Measurements from ENCODE around the gene RHOXF2. TPM values are rescaled to one million over a fixed set of nuclear protein-coding genes. Genes with fewer than 3 reads are reported as not detected.
"Not testable (repeated sequence)": the region's sequence is repeated elsewhere in the genome, so short reads cannot be mapped to it uniquely, and the experiment has no call there.

The RHOXF2 gene
- total RNA-seq, 1 experiment from 2014 or later: not detected

GRCh38 chrX:120196626-120197283 is 38.3 kb downstream of the RHOXF2 start:
- H3K79me2 ChIP-seq (ENCODE audit: insufficient read depth, low read length); H2BK20ac ChIP-seq (ENCODE audit: low read depth, low read length, poor library complexity, severe bottlenecking); H3K4me1 ChIP-seq (ENCODE audit: insufficient read depth, low read length); H3K27me3 Mint-ChIP-seq (ENCODE audit: low read depth); H4K8ac ChIP-seq (replicated peaks; ENCODE audit: insufficient read length, low read depth, low read length); H3K36me3 Mint-ChIP-seq (ENCODE audit: insufficient read depth in 1 of 3, low read depth in 3 of 3); H2BK5ac ChIP-seq (ENCODE audit: insufficient read length, low read length); H3K27me3 ChIP-seq (ENCODE audit: insufficient read depth, low read length); H3K4me2 ChIP-seq (ENCODE audit: insufficient read depth, insufficient read length, low read length); H4K5ac ChIP-seq (ENCODE audit: insufficient read length, low read depth, low read length); H2BK12ac ChIP-seq (ENCODE audit: insufficient read length, low read depth, low read length); H4K20me1 ChIP-seq (ENCODE audit: control insufficient read depth, insufficient read depth, insufficient read length); H3K4me1 Mint-ChIP-seq; H4K91ac ChIP-seq (ENCODE audit: insufficient read length, low read depth, low read length); H3K23ac ChIP-seq (ENCODE audit: insufficient read length, low read depth, low read length); H3K27ac Mint-ChIP-seq; H3K27ac ChIP-seq (ENCODE audit: insufficient read length, low read depth, low read length); H3T11ph ChIP-seq (ENCODE audit: low read length); H3K23me2 ChIP-seq (ENCODE audit: insufficient read length, low read depth, low read length, poor library complexity, severe bottlenecking); H3K9ac ChIP-seq (ENCODE audit: extremely low read depth, insufficient read length, low read length); H3K56ac ChIP-seq (ENCODE audit: insufficient read length, low read depth, low read length); H2BK120ac ChIP-seq (ENCODE audit: low read depth, low read length, poor library complexity, severe bottlenecking); H2AFZ ChIP-seq (ENCODE audit: low read length); H3K4ac ChIP-seq (ENCODE audit: low read depth, low read length); H3K79me1 ChIP-seq (ENCODE audit: insufficient read depth, low read depth, low read length, poor library complexity, severe bottlenecking); DNase-seq; H3K14ac ChIP-seq (ENCODE audit: insufficient read depth, low read length); H3K18ac ChIP-seq (ENCODE audit: insufficient read length, low read depth, low read length); H2AK5ac ChIP-seq (ENCODE audit: insufficient read length, low read length); H3K4me3 Mint-ChIP-seq; H2BK15ac ChIP-seq (ENCODE audit: low read depth, low read length): not testable (repeated sequence)
- H3K9me3 ChIP-seq (ENCODE audit: control insufficient read depth, low read depth, low read length): peaks cover 11% of the 10 kb centered on the region
- peaks cover 26 to 31% of the 10 kb centered on the region in 2 experiments for H3K9me3 Mint-ChIP-seq
- WGBS (ENCODE audit: extremely low coverage, insufficient read length, low lambda C conversion rate): no CpG with 5 or more reads among the region's 8 CpGs

Measured in H9 (cell line).